ENCODE data around the gene RAD51B.

RAD51B gene

GRCh38 chr14:68140076-68140741 lies 320.6 kb downstream of the RAD51B start (continued):
- no peak for TF ChIP-seq REST (tag by site-specific recombination; IDR thresholded peaks at IDR 0.05)
- TF ChIP-seq ZNF184 (tag by site-specific recombination; IDR thresholded peaks at IDR 0.05): peak; percentile 92
- TF ChIP-seq ZNF37A (tag by site-specific recombination; IDR thresholded peaks at IDR 0.05): no peak
- TF ChIP-seq GFI1B (tag by site-specific recombination; IDR thresholded peaks at IDR 0.05): peak; percentile 98
- TF ChIP-seq CTCF (tag by site-specific recombination; IDR thresholded peaks at IDR 0.05): no peak
- TF ChIP-seq ZFP41 (tag by site-specific recombination; IDR thresholded peaks at IDR 0.05; ENCODE audit: borderline replicate concordance): no peak
- TF ChIP-seq EGR2 (tag by site-specific recombination; IDR thresholded peaks at IDR 0.05; ENCODE audit: low read depth): no peak
- peak; percentile 99 for TF ChIP-seq ZNF843 (tag by site-specific recombination; IDR thresholded peaks at IDR 0.05)
- no peak for TF ChIP-seq ZNF473 (tag by site-specific recombination; IDR thresholded peaks at IDR 0.05)
- TF ChIP-seq ZNF394 (tag by site-specific recombination; IDR thresholded peaks at IDR 0.05; ENCODE audit: borderline replicate concordance): peak; percentile 81
- no peak for TF ChIP-seq KLF9 (tag by site-specific recombination; IDR thresholded peaks at IDR 0.05; ENCODE audit: low read depth)
- peak; percentile 10 for TF ChIP-seq ZNF654 (tag by site-specific recombination; IDR thresholded peaks at IDR 0.05; ENCODE audit: low read depth)
- TF ChIP-seq ZNF26 (tag by site-specific recombination; IDR thresholded peaks at IDR 0.05): no peak
- TF ChIP-seq GLI4 (tag by site-specific recombination; IDR thresholded peaks at IDR 0.05): no peak; the same call in 1 of the 2 replicates
- peak; percentile 89 for TF ChIP-seq ZNF561 (tag by site-specific recombination; IDR thresholded peaks at IDR 0.05; ENCODE audit: borderline replicate concordance)
- peak; percentile 81 for TF ChIP-seq ZNF18 (tag by site-specific recombination; IDR thresholded peaks at IDR 0.05)
- TF ChIP-seq ZNF658 (tag by site-specific recombination; IDR thresholded peaks at IDR 0.05): no peak
- TF ChIP-seq ZBTB26 (tag by site-specific recombination; optimal IDR thresholded peaks at IDR 0.05): no peak
- TF ChIP-seq SP7 (tag by site-specific recombination; IDR thresholded peaks at IDR 0.05): peak; percentile 99
- peak; percentile 58 for TF ChIP-seq ZNF146 (tag by site-specific recombination; IDR thresholded peaks at IDR 0.05)
- peak; percentile 96 for TF ChIP-seq GLIS1 (tag by site-specific recombination; IDR thresholded peaks at IDR 0.05)
- TF ChIP-seq ZBTB11 (tag by site-specific recombination; conservative IDR thresholded peaks at IDR 0.05; ENCODE audit: low read depth): 0 out of 2 replicates have a peak, but pooled peaks have one; percentile 14
- TF ChIP-seq SETDB1 (IDR thresholded peaks at IDR 0.05; ENCODE audit: insufficient read length, low read length): no peak
- TF ChIP-seq ZBTB49 (tag by site-specific recombination; IDR thresholded peaks at IDR 0.05; ENCODE audit: low read depth): no peak

All from HEK293 (cell line).